ENCODE data around the gene PDXK.

GRCh38 chr21:43690346-43690745, 28.6 kb upstream of the PDXK start:
- TF ChIP-seq TEAD4 (IDR thresholded peaks at IDR 0.05; ENCODE audit: borderline replicate concordance, insufficient read depth) (no peak), CTCF (IDR thresholded peaks at IDR 0.05) (no peak), USF1 (IDR thresholded peaks at IDR 0.05; ENCODE audit: borderline replicate concordance, low read depth) (no peak), RXRA (IDR thresholded peaks at IDR 0.05; ENCODE audit: borderline replicate concordance, low read depth) (no peak), TAF1 (IDR thresholded peaks at IDR 0.05; ENCODE audit: borderline replicate concordance, low read depth, low read length) (no peak), JUND (IDR thresholded peaks at IDR 0.05) (no peak), USF2 (IDR thresholded peaks at IDR 0.05; ENCODE audit: borderline replicate concordance, low read depth, low read length) (no peak), REST (IDR thresholded peaks at IDR 0.05; ENCODE audit: low read depth, low read length) (no peak), RFX5 (IDR thresholded peaks at IDR 0.05; ENCODE audit: low read length) (no peak), EP300 (IDR thresholded peaks at IDR 0.05; ENCODE audit: borderline replicate concordance in 1 of 2, low read depth in 1 of 2, low read length in 1 of 2) (no peak)

All from SK-N-SH (cell line).